ENCODE results near the gene ASAP2. TPM values are rescaled to one million over a fixed set of nuclear protein-coding genes. Genes with fewer than 3 reads are reported as not detected.

The ASAP2 gene
- total RNA-seq, 1 donor from 2014 or later = 23.7 TPM

DNA sequence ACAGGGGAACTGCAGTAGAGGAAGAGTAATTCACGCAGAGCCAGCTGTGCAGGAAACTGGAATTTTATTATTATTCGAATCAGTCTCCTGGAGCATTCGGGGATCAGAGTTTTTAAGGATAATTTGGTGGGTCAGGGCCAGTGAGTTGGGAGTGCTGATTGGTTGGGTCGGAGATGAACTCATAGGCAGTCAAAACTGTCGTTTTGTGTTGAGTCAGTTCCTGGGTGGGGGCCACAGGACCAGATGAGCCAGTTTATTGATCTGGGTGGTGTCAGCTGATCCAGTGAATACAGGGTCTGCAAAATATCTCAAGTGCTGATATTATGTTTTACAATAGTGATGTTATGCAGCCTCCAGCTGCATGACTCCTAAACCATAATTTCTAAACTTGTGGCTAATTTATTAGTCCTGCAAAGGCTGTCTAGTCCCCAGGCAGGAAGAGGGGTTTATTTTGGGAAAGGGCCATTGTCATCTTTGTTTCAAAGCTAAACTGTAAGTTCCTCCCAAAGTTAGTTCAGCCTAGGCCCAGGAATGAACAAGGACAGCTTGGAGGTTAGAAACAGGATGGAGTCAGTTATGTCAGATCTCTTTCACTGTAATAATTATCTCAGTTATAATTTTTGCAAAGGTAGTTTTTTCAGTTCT, 67.0 kb downstream of the ASAP2 start:
- no peak for DNase-seq (ENCODE audit: low read depth)

- no peak for DNase-seq (ENCODE audit: low read depth)
Observed at GRCh38 chr2:9274701-9275343, 68.2 kb downstream of the ASAP2 start.

DNA sequence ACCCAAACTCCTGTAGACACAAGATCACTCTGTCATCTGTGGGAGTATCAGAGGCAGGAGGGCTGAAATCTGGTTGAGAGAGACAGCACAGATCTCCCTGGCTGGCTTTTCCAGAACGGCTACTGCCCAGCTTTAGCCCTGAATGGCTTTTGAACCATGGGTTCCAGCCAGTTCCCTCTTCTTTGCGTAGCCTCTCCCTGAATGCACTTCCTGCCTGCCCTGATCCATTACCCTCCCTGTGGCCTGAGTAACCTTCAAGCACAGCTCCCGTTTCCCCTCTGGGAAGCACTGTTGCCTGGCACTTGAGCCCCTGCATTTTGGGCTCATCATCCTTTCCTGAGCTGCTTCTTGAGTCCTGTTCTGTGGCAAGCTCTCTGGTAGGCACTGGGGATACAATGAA, 68.8 kb downstream of the ASAP2 start:
- DNase-seq (ENCODE audit: low read depth) = no peak

GRCh38 chr2:9276074-9276473, 69.5 kb downstream of the ASAP2 start:
- no peak for DNase-seq (ENCODE audit: low read depth)

GRCh38 chr2:9276901-9277451, 70.4 kb downstream of the ASAP2 start:
- no peak for DNase-seq (ENCODE audit: low read depth)

GRCh38 chr2:9278439-9278838, 71.8 kb downstream of the ASAP2 start:
- DNase-seq (ENCODE audit: low read depth) = no peak

GRCh38 chr2:9279426-9279825, 72.8 kb downstream of the ASAP2 start:
- DNase-seq (ENCODE audit: low read depth) = no peak

DNA sequence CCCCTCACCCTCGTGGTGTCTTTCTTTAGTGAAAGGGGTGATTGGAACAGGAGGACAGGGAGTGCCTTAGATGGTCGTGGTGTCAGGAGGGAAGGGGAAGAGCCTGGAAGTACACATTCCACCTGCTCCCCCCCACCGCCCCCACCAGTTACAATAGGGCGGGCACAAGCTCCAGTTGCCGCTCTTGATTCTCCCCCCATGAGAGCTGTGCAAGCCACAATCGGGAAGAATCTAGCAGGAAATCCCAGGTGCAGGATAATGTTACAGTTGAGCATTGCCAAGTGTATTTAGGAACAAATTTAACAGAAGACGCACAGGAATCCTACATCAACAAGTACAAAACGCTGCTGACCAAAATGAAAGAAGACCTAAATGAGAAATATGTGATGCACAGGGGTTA, 73.6 kb downstream of the ASAP2 start:
- DNase-seq (ENCODE audit: low read depth) = peak; percentile 51

- DNase-seq (ENCODE audit: low read depth) = no peak
Observed at GRCh38 chr2:9281145-9281544, 74.5 kb downstream of the ASAP2 start.

DNA sequence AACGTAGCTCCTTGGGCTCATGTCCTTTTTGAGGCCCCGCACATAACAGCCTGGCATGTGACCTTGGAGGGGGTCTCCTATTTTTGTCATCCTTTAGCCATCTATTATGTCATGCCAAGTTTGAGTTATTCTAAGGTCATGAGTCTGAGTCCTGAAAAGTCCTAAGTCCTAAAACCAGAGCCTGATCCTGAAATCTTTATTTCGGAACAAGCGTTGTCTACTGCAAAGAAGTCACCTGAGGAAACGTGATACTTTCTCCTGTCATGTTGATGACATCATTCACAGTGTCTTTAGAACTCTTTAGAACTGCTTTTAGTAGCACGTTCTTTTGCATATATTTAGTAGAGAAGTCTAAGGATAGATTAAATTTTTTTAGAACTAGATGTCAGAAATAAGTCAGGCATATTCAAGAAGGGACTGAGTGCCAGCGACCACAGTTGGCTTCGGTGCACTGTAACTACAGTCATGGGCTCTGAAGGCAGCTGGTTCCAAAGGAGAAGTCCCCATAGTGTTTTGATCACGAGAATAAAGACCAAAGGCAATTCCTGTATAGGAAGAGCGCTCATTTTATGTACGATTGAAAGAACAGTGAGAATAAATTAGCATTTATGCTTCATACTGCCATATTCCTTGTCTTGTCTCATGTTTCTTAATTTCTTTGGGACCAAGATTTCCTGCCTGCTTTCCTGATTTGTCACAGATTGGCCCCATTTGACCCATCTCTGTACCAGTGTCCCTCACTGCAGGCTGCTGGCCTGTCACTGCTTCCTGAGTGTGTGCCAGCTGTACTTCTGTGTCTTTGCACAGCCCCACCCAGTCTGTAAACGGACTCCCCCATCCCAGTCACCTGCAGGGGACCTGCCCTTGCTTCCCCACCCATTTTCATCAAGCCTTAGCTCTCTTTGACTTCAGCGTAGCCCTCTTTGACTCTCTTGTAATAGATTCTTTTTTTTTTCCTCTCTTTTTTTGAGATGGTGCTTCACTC, 75.8 kb downstream of the ASAP2 start:
- DNase-seq (ENCODE audit: low read depth) = peak; percentile 68

GRCh38 chr2:9284521-9285297, 78.1 kb downstream of the ASAP2 start:
- DNase-seq (ENCODE audit: low read depth) = no peak

DNA sequence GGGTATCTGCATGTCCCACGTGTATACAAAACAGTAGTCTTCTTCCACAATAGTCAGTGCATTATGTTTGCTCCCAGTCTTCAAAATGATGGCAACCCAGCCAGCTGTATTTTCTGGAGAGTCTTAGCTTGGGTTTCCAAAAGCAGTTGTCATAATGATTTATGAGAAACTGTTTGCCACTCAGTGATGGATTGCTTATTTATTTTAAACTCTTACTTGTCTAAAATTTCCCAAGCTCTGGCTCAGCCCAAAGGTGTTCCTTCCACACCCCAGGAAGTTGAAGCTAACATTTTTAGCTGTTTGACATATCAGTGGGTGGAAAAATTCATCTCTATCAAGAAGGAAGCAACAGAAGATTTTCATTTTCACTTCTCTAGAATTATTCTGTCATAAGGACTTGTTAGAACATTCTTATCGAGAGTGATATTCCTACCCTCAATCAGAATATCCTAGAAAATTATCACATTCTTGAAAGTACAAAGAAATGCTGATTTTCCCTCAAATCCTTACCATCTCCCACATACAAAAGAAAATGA, 78.8 kb downstream of the ASAP2 start:
- no peak for DNase-seq (ENCODE audit: low read depth)

DNA sequence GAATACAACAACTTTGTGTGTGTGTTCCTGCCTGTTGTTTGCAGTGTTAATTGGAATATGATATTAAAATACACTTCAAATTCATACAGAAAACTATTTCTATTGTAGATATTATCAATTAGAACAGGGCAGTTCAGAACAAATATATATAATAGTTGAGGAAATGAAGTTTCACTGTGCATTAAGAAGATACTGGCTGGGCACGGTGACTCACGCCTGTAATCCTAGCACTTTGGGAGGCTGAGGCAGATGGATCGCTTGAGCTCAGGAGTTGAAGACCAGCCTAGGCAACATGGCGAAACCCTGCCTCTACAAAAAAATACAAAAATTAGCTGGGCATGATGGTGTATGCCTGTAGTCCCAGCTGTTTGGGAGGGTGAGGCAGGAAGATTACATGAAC, 79.3 kb downstream of the ASAP2 start:
- DNase-seq (ENCODE audit: low read depth) = no peak

DNA sequence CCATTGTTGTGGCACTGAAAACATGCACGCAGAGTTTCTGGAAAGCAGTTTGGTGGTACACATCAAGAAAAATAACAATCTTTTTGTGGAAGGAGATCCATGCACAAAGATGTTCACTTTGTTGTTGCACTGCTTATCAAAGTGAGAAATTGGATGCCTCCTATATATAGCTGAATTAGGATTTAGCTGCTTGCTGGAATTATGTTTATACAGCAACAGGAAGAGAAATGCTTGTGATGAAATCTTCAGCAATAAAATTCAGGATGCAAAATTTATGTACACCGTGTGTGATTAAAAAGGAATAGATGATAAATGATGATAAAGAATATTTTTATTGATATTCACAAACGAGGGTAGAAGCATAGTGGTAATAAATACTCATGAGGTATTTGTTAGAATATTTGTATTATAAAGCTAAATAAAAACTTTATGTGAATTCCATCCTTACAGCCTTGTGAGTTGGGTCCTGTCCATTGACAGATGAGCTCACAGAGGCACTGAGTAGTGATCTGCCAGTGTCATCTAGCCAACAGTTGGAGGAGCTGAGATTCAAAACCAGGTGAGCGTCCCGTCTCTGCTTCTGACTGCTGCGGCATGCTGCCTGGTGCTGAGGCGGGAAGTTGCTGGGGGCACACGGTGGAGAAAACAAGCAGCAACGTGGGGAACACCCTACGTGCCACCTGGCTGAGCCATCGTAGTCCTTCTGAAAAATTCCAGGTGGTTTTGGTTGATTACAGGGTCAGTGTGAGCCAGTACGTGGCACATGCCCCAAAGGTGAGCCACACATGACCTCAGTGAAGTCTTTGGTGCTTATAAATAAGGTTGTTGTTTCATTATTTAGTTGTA, 80.2 kb downstream of the ASAP2 start:
- DNase-seq (ENCODE audit: low read depth) = no peak

- peak; percentile 98 for DNase-seq (ENCODE audit: low read depth)
Observed at GRCh38 chr2:9287400-9288045, 80.9 kb downstream of the ASAP2 start.

- DNase-seq (ENCODE audit: low read depth) = peak; percentile 96
Observed at GRCh38 chr2:9288233-9288632, 81.6 kb downstream of the ASAP2 start.

GRCh38 chr2:9288681-9289338, 82.2 kb downstream of the ASAP2 start:
- DNase-seq (ENCODE audit: low read depth) = peak; percentile 62

DNA sequence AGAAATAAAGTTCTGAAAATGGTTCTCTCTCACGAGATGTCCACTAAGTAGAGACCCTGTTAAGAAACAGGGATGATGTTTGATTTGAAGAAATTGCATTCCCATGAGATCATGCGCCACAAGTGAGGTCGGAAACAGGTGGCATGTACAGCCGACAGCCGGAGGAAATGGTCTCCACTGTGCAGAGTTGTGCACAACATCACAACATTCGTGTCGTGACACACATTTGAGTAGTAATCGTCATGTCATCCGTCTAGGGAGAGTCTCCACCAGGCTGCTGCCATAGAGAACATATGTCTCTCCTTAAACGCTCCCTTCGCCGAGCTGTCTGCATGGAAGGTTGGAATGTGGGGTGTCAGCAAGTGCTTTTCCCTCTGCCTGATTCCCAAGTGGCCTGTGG, 84.7 kb downstream of the ASAP2 start:
- DNase-seq (ENCODE audit: low read depth) = peak; percentile 90

- no peak for DNase-seq (ENCODE audit: low read depth)
Observed at GRCh38 chr2:9291866-9292265, 85.3 kb downstream of the ASAP2 start.
